Glutamatergic neuron (in vitro differentiated cells): ENCODE results near the gene ALX4. TPM values are rescaled to one million over a fixed set of nuclear protein-coding genes. Genes with fewer than 3 reads are reported as not detected.

Experiments
- DNase-seq: peaks from one replicate; pipeline ENCODE4 v3.0.0; 2022
- H3K27ac Mint-ChIP-seq: one replicate; pipeline ENCODE4 v1.8.0; 2020; ENCODE audit warnings: mild to moderate bottlenecking, mixed read lengths, inconsistent platforms; ENCODE audit not compliant: unreplicated experiment
- H3K27me3 Mint-ChIP-seq: one replicate; pipeline ENCODE4 v1.8.0; 2020; ENCODE audit warnings: mild to moderate bottlenecking, moderate library complexity, mixed read lengths, inconsistent platforms; ENCODE audit not compliant: unreplicated experiment
- H3K36me3 Mint-ChIP-seq: one replicate; pipeline ENCODE4 v1.8.0; 2020; ENCODE audit warnings: mild to moderate bottlenecking, mixed read lengths, inconsistent platforms; ENCODE audit not compliant: unreplicated experiment
- H3K4me1 Mint-ChIP-seq: one replicate; pipeline ENCODE4 v1.8.0; 2020; ENCODE audit warnings: mild to moderate bottlenecking, low read depth, mixed read lengths, inconsistent platforms; ENCODE audit not compliant: unreplicated experiment
- H3K4me3 Mint-ChIP-seq: one replicate; pipeline ENCODE4 v1.8.0; 2020; ENCODE audit warnings: mild to moderate bottlenecking, mixed read lengths, inconsistent platforms; ENCODE audit not compliant: unreplicated experiment
- H3K9me3 Mint-ChIP-seq: one replicate; pipeline ENCODE4 v1.8.0; 2020; ENCODE audit warnings: mild to moderate bottlenecking, moderate library complexity, mixed read lengths, inconsistent platforms; ENCODE audit not compliant: unreplicated experiment
- CTCF ChIP-seq: fragments of 200-600 bp; sonication (generic); IDR thresholded peaks from one replicate; pipeline ENCODE4 v1.5.0; 2021; ENCODE audit not compliant: partially characterized antibody, unreplicated experiment
- total RNA-seq: library from RNA; stranded (reverse); fragmentation: NEBNext Ultra II Directional; extraction: Animal tissue kit (Norgen Biotek cat#: 25700); gene quantifications from one replicate; pipeline ENCODE4 v1.2.1, GENCODE V29; 2021; ENCODE audit not compliant: unreplicated experiment

The ALX4 gene
- total RNA-seq, 1 donor from 2014 or later, result not detected

DNA sequence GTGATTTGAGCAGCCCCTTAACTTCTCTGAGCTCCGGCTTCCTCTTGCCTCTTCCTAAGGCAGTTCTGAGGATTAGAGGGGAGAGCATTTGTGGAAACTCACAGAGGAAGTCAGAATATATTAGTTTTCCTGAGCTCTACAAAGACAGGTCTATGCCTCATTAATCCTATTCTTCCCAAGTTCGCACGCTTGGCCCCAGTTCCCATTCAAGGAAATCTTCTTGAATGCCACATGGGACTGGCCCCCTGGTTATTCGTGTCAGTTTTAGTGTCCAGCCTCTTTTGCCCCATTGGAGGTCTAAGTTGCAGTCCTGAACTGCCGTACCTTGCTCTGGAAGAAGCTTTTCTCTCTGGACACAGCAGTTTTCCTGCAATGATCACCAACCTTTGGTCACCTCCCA is 37.6 kb upstream of the ALX4 start:
- Mint-ChIP-seq H3K36me3 (no peaks in the 10 kb centered on the region), H3K4me3 (no peak overlapping the region), H3K27me3 (peaks cover 10% of the 10 kb centered on the region), H3K4me1 (peaks cover 5% of the 10 kb centered on the region), H3K9me3 (peaks cover 7% of the 10 kb centered on the region), H3K27ac (no peak overlapping the region)
- no peak for TF ChIP-seq CTCF
- no peak for DNase-seq

- peaks cover 5% of the 10 kb centered on the region for H3K4me1 Mint-ChIP-seq
- peaks cover 4% of the 10 kb centered on the region for H3K9me3 Mint-ChIP-seq
- DNase-seq, result no peak
- H3K4me3 Mint-ChIP-seq, result no peak overlapping the region
- H3K27ac Mint-ChIP-seq, result no peak overlapping the region
- TF ChIP-seq CTCF, result no peak
- peaks cover 7% of the 10 kb centered on the region for H3K27me3 Mint-ChIP-seq
- H3K36me3 Mint-ChIP-seq, result no peaks in the 10 kb centered on the region
These were observed 37.0 kb upstream of the ALX4 start for GRCh38 chr11:44346983-44347382.

DNA sequence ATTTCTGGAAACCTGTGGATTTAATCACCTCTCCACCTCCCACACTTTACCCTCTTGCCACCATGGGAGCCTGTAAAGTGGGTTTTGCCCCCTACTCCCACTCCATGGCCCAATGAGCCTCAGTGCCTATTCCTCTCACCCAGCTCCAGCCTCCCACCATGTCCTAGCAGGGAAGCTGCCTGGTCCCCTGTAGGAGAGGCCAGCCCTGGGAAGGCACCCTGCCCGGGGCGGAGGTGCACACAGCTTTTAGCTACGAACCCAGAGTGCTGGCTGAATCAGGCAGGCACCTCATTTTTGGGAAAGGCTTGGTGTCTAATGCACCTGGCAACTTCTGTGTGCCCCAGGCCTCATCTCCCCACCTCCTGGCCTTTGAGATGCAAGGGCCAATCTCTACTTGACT is 35.8 kb upstream of the ALX4 start:
- Mint-ChIP-seq H3K9me3 (peaks cover 3% of the 10 kb centered on the region), H3K27ac (no peak overlapping the region), H3K27me3 (peaks cover 6% of the 10 kb centered on the region), H3K36me3 (no peaks in the 10 kb centered on the region), H3K4me3 (no peak overlapping the region), H3K4me1 (peaks cover 5% of the 10 kb centered on the region)
- TF ChIP-seq CTCF, result no peak
- DNase-seq, result no peak

- TF ChIP-seq CTCF, result no peak
- Mint-ChIP-seq H3K4me3 (no peak overlapping the region), H3K4me1 (peaks cover 5% of the 10 kb centered on the region), H3K27ac (no peak overlapping the region), H3K27me3 (peaks cover 6% of the 10 kb centered on the region), H3K36me3 (no peaks in the 10 kb centered on the region), H3K9me3 (peaks cover 3% of the 10 kb centered on the region)
- DNase-seq, result no peak
These were observed 35.0 kb upstream of the ALX4 start for GRCh38 chr11:44344921-44345320.

GRCh38 chr11:44344423-44344820 is 34.5 kb upstream of the ALX4 start:
- Mint-ChIP-seq H3K4me3 (no peak overlapping the region), H3K36me3 (no peaks in the 10 kb centered on the region), H3K27ac (no peak overlapping the region), H3K27me3 (peaks cover 6% of the 10 kb centered on the region), H3K9me3 (peaks cover 3% of the 10 kb centered on the region), H3K4me1 (peaks cover 4% of the 10 kb centered on the region)
- TF ChIP-seq CTCF, result no peak
- no peak for DNase-seq
